Stimulated activated CD4-positive, alpha-beta T cell treated with anti-CD3 and anti-CD28 coated beads, TNF-alpha, amount 100 ng/mL, for 1 hour (primary cell): ENCODE measurements around the gene YIF1B.

Source experiments
- DNase-seq, 3 donors: peaks; one replicate each; pipeline ENCODE4 v3.0.0-alpha.2; 2020; ENCODE audit warnings: low read depth in 3 of 3, low spot score in 1 of 3

YIF1B gene

DNA sequence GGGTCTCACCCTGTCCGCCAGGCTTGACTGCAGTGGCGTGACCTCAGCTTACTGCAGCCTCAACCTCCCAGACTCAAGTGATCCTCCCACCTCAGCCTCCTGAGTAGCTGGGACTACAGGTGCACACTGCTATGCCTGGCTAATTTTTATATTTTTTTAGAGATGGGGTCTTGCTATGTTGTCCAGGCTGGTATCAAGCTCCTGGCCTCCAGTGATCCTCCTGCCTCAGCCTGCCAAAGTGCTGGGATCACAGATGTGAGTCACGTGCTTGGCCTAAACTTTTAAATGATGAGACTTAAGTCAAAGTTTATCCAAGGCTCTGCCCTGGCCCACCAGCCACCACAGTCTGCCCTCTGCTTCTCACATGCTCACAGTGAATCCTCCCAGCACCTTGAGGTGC lies 9.5 kb downstream of the YIF1B start:
- no peak for DNase-seq

DNA sequence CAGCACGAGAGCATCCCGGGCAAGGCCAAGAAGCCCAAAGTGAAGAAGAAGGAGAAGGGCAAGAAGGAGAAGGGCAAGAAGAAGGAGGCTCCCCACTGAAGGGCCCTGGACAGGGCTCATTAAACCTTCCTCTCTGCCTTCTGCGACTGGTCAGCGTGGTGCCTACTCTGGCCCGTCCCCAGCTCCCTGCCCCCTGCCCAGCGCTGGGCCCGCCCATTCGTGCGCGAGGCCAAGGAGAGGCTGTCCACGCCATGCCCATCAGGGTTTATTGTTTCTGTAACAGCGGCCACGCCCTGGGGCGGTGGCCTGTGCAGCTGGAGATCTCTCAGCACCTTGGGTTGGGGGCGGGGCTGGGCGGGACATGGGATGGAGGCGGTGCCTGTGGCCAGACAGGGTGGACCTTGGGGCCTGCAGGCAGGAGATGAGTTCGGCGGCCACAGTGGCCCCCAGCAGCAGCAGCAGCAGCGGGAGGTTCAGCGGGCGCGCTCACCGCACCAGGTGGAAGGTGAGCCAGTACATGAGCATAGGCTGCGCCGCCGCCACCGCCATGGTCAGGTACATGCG lies 10.8 kb downstream of the YIF1B start:
- no peak for DNase-seq

GRCh38 chr19:38304352-38304865 lies 11.3 kb downstream of the YIF1B start:
- no peak for DNase-seq

DNA sequence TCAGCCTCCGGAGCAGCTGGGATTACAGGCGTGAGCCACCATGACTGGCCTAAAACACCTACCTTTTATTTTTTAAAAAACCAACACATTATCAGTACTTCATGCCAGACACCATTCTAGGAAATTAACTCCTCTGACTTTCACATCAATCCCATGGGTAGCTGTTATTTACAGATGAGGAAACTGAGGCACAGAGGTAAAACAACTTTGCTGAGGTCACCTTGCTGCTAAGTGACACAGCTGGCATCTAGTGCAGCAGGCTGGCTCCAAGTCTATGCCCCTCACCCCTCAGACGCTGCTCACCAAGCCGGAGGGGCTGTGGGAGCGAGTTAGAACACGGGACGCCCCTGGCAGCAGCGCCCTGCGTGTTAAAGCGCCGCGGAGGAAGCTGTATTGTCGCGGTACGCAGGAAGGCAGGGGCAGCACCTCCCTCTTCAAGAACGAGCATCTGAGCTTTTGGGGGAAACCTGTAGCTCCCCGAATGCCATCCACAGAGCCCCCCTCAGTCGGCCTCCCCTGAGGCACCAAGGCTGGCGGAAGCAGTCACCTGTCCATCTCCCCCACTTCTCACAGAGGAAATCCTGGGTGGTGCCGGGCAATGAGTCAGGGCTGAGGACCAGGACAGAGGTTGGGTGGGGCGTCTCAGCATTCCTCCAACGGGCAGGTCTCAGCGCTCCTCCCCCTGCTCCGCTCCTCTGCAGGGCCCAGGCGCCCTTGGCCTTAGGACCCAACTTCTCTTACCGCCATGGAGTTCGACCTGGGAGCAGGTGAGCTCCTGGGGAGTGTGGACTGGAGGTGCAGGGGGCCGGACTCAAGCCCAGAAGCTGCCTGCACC lies 12.0 kb downstream of the YIF1B start, which contains the start of gene C19orf33:
TSS of gene C19orf33 (plus strand) at position 735 of the 835 bp plus-strand sequence. CDS start at position 746, 11 bp downstream.
- no peak for DNase-seq

GRCh38 chr19:38298821-38299680 lies 16.7 kb downstream of the YIF1B start:
- no peak for DNase-seq

- no peak for DNase-seq
Observed at GRCh38 chr19:38294090-38294489, 21.7 kb downstream of the YIF1B start.

- no peak for DNase-seq
Observed at GRCh38 chr19:38293281-38293680, 22.5 kb downstream of the YIF1B start.

DNA sequence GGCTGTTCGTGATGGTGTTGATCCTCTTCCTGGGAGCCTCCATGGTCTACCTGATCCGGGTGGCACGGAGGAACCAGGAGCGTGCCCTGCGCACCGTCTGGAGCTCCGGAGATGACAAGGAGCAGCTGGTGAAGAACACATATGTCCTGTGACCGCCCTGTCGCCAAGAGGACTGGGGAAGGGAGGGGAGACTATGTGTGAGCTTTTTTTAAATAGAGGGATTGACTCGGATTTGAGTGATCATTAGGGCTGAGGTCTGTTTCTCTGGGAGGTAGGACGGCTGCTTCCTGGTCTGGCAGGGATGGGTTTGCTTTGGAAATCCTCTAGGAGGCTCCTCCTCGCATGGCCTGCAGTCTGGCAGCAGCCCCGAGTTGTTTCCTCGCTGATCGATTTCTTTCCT lies 23.9 kb downstream of the YIF1B start:
- DNase-seq = no peak

GRCh38 chr19:38290631-38291147 lies 25.1 kb downstream of the YIF1B start:
- DNase-seq = no peak

GRCh38 chr19:38289955-38290354 lies 25.8 kb downstream of the YIF1B start:
- DNase-seq = no peak

DNA sequence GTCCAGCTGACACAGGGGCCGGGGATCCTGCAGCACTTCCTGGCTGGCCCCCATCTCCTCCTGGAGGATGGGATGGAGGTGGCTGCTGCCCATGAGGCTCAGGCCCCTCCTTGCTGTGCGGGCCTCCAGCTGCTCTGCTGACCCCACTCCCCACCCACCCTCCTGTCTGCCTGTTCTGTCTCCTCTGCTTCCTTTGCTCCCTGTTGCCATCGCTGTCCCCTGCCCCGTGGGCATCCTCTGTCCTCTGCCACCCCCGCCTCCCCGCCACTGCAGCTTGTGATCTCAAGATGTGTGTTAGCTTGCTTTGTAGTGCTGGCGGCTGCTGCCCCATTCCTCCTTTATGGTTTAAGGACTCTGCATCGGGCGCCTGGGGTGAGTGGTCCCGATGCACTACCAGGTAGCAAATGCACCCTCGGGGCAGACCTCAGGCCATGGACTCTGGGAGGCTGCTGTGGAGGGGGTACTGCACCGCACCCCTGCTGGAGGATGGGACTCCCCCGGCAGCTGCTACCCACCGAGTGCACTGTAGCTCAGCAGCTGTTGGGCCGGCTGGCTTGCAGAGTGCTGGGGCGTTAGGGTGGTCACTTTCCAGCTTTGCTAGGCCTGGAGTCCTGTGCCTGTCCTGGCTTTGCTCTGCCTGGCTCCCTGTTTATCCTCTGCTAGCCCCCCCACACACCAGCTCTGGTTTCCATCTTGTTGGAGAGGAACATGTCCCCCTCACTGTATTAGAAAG lies 27.5 kb downstream of the YIF1B start:
- no peak for DNase-seq

- DNase-seq = no peak
Observed at GRCh38 chr19:38287604-38288003, 28.1 kb downstream of the YIF1B start.

DNA sequence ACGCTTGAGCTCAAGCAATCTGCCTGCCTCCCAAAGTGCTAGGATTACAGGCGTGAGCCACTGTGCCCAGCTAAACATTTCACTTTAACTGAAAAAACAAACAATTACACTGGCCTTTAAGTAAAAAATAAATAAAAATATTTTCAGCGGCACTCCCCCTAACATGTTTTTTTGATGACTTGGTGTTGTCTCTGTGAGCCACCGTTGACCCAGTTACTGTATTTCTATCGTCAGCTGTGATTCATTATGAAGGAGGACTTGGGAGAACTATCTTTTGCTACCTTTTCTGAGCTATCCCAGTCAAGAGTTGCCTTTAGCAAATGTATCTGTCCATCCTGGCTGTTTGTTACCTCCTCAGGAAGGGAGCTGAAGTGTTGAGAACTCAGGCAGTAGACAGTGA lies 30.2 kb downstream of the YIF1B start:
- no peak for DNase-seq

DNA sequence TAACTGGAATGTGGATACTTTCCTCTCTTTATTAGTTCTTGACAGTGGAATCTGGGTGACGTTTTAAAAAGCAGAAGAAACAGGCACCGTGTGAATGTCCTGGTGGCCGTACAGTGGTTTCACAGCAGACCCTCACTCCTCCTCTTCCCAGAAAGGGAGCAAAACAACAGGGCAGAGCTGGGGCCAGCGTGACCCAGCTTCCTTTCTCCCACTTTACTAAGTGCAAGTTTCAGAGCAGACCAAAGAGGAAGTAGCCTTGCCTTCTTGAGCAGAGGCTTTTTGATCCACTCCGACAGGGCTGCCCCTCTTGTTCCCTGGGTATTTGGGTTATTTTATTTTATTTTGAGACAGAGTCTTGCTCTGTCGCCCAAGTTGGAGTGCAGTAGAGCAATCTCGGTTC lies 31.3 kb downstream of the YIF1B start:
- DNase-seq = no peak

GRCh38 chr19:38283271-38283670 lies 32.5 kb downstream of the YIF1B start:
- no peak for DNase-seq

DNA sequence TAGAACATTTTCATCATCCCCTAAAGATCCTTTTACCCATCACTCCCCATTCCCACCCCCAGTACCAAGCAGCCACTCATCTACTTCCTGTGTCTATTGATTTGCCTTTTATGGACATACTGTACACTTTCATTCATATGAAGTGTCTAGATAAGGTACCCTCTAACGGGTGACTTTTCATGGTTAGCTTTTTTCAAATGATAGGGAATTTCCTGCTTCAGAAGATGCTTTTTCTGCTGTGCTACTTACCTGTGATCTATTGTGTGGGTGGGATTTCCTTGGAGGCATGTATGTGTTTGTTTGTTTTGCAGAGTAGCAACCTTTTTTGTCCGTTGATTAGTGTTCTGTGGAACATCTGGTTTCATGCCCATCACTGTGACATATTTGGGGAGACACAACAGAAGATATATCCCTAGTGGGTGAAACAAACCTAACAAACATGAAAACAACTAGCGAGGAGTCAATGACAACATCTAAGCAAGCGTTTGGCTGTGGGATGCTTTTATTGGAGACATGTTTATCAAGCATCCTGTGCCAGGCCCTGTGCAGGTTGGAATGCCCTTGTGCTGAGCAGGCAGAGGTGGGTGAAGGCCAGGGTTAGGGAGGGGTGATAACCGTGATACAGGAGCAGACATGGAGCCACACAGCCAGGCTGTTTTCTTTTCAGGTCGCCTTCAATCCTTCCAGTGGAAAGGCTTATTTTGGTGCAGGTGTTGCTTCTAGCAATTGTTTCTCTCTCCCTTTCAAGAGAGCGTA lies 33.8 kb downstream of the YIF1B start:
- DNase-seq = no peak

- DNase-seq = no peak
Observed at GRCh38 chr19:38280030-38280921, 35.5 kb downstream of the YIF1B start.

DNA sequence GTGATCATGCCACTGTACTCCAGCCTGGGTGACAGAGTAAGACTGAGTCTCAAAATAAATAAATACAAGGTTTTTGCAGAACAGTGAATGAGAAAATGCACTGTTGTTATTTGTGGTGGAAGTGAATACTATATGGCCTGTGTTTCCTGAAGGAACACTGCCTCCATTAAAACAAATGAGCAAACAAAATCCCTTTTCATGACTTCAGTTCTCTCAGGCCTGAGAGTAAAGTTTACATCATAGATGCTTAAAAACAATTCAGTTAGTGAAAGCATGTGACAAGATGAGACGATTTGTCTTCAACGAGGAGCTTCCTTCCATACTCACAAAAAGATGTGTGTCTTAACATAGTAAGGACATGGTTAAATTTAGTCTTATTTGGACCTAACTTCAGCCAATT lies 37.0 kb downstream of the YIF1B start:
- DNase-seq = no peak
